CD4-positive, alpha-beta T cell treated with Interleukin-17A for 4 hours (primary cell): ENCODE results near the gene SMPD2.
A peak's percentile ranks its signal among the peaks of the same experiment; 100 is the strongest.
"Not testable (repeated sequence)": the region's sequence is repeated elsewhere in the genome, so short reads cannot be mapped to it uniquely, and the experiment has no call there.

ENCODE experiments used
- DNase-seq: peaks from one replicate; pipeline ENCODE4 v3.0.0-alpha.2; 2020; ENCODE audit warnings: mixed read lengths

SMPD2 gene

DNA sequence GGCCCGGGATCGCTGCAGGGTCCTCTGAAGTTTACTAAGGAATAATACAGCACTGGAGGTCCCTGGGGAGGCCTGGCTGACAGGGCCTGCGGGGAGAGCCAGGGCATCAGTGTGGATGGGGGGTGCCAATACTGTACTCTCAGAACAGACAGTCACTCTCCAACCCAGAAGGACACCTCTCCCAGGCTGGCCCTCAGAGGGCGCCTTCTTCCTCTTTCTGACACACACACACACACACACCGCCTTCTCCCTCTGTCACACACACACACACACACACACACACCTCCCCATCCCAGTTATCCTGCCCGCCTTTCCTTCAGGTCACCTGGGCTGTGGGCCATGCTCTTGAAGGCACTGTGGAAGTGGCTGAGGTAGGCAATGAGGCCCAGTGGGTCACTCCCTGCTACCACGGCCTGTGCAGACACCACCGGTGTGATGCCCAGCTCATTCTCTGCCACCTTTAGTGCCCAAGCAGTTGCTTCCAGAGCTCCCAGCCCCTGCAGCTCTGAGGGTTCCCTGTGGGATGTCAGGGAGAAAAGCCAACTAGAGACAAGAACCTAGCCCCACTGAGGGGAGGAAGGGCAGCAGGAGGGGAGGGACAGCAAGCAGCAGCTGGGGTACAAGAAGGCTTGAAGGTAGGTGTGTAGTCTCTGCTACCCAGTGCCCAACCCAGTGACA lies 7.5 kb downstream of the SMPD2 start:
- DNase-seq, result peak; percentile 16

DNA sequence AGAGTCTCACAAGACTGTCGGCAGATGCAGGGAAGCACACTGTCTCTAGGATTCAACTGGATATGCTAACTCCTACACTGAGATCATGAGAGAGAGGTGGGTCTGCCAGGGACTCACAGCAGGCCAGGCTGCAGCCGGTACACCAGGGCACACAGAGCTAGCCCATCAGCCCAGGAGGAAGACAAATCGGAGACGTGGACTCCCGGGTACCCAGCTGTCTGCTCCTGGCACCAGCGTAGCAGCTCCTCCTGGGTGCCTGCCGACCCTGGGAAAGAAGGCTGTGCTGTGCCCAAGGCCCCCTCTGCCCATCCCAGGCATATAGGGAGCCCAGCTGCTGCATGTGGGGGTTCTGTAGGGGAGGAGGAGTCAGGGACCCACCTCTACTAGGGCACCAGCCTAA lies 8.1 kb downstream of the SMPD2 start:
- DNase-seq, result no peak

DNA sequence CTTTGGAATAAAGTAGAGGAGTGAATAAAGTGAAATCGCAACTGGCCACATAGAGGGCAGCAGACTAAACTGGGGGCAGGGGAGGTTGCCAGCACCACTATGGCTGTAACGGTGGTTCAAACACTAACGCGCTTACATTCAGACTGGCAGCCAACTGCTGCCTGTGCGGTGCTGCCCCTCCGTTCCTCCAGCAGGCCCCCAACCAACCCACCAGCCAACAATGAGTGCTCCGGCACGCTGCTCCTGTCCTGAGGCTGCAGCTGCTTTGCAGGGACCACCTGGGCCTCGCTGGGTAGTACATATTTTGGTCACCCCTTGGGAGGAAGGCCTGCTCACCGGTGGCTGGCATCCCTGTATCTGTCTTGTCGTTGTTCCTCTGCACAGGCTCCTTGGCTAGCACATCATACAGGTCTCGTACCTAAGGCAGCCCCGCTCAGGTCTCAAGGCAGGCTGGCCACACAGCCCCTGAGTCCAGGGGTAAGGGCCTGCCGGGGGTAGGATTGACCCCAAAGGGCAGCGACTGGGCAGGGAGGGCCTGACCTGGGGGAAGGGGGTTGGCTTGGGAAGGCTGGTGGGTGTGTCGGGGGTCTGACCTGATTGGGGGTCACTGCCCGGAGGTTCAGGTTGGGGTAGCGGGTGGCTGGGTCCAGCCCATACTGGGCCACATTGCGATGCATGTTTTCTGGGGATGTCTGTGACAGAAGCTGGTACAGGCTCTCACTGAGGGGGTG lies 8.7 kb downstream of the SMPD2 start:
- DNase-seq, result no peak

DNA sequence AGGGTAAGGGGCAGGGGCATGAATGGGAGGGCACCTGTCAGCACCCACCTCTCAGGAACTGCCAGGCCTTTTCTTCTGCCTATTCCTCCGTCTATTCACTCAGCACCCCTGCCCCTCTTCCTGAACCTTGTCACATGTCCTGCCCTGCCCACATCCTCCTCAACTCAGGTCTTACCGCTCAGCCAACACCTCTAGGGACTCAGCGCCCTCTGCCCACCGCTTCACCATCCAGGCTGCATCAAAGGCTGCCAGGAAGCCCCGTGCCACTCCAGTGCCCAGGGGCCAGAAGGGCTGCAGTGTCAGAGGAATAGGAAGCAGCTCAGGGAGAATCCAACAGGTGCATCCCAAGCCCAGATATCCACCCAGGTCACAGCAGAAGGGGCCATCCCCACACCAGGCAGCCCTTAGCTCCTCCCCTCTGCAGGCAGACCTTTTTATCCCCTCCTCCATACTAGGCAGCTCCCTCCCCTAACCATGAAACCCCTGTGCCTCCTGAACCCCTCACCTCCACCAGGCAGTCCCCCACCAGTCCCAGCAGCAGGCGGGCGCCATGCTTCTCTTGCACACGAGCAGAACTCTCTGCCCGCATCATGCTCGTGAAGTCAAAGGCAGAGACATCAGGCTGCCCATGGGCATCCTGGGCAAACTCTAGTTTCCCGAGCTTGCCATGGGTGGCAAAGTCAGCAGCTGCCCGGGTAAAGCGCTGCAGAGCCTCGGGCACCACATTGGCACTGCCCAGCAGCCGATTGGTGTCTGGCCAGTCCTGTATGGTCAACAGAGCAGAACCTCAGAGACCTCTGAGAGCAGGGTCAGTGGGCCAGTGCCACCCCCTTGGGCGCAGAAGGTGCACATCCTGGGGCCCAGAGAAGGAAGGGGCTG lies 9.5 kb downstream of the SMPD2 start:
- DNase-seq, result peak; percentile 61

DNA sequence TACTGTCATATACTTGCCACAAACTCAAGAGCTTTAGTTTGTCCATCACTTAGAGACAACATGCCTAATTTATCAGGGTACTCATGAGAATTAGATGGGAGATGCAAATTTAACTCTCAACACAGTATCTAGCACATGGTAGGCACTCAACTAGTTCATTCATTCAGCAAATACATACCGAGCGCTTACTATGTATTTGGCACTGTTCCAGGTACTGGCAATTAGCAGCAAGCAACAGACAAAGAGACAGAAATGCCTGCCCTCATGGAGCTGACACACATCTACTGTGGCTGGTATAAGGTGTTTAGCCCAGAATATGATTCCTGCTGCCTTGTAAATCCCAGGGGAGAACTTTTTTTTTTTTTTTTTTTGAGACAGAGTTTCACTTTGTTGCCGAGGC lies 10.3 kb downstream of the SMPD2 start:
- DNase-seq, result no peak

DNA sequence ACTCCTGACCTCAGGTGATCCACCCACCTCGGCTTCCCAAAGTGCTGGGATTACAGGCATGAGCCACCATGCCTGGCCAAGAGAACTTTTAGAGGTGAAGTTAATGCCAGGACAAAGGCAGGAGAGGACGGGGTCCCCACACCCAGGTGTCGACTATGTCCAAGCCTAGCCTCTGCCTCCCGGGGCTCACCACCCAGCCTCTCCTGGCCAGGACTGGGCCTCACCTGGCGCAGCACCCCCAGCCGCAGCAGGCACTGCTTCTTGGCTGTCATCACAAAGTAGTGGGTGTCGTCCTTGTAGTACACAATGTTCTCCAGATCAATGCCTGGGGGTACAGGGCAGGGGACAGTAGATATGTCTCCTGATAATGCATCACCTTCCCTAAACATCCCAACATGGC lies 10.9 kb downstream of the SMPD2 start:
- DNase-seq, result no peak

DNA sequence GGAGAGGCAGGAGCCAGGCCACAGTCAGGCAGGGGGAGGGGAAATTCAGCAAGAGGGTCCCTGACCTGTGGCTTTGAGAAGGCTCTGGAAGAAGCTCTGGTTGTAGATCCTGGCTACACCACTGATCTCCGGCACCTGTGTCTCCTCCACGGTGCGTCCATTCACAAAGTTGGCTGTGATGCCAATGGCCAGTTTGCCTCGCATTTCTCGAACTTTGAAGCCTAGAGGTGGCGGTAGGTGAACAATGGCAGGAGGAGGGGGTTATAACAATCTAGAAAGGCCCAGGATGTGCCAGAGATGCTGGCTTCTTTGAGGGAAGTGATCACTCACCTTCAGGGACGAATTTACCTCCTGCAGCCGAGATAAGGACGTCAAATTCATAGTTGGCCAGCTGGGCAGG lies 11.7 kb downstream of the SMPD2 start:
- DNase-seq, result no peak

DNA sequence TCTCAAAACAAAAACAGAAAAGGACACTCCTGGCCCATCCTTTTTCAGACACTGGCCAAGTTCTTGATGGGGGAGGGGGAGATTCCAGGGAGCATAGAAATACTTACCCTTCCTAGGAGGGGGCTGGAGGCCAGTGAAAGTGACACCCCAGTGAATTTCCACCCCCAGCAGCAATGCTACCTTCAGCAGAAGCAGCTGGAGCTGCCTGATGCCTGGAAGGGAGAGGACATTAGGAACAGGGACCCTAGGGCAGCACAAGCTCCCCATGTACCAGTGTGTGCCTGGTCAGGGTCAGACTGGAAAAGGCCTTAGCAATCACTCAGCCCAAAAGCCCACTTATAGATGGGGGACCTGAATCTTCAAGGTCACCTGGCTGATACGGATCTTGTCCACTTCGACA lies 12.6 kb downstream of the SMPD2 start:
- no peak for DNase-seq

DNA sequence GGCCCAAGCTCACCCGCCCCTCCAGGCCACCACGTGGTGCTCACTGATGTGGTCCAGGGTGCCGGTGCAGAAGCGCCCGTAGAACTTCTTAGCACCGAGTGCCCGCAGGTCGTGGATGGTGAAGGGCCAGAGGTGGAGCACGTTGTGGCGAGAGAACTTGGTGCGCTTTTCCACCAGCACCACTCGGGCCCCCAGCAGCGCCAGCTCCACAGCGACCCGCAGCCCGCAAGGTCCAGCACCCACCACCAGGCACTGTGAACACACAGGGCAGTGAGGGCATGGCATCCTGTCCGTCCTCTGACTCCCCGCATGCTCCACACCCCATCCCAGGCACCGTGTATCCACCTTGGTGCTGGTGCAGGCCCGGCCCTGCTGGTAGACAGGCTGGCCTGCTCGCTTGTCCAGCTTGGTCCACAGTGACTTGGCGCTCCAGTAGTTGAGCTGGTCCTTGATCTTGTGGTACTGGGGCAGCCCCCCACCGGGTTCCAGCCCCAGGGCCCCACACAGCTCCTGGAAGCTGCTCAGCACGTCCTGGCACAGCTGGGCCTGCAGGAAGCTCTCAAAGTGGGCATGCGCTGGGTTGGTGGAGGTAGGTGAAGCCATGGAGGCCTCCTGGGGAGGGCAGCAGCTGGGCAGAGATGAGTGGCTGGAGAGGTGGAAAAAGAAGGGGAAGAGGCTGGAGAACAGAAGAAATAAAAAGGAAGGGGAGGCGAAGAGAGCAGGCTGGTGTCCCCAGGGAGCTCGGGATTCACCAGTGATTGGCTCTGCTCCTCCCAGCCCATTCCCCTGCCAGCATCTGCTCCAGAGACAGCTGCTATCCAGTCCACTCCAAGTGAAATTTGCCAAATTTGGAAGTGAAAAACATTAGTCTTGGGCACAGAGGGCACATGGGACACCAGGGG lies 13.3 kb downstream of the SMPD2 start:
- DNase-seq, result no peak

DNA sequence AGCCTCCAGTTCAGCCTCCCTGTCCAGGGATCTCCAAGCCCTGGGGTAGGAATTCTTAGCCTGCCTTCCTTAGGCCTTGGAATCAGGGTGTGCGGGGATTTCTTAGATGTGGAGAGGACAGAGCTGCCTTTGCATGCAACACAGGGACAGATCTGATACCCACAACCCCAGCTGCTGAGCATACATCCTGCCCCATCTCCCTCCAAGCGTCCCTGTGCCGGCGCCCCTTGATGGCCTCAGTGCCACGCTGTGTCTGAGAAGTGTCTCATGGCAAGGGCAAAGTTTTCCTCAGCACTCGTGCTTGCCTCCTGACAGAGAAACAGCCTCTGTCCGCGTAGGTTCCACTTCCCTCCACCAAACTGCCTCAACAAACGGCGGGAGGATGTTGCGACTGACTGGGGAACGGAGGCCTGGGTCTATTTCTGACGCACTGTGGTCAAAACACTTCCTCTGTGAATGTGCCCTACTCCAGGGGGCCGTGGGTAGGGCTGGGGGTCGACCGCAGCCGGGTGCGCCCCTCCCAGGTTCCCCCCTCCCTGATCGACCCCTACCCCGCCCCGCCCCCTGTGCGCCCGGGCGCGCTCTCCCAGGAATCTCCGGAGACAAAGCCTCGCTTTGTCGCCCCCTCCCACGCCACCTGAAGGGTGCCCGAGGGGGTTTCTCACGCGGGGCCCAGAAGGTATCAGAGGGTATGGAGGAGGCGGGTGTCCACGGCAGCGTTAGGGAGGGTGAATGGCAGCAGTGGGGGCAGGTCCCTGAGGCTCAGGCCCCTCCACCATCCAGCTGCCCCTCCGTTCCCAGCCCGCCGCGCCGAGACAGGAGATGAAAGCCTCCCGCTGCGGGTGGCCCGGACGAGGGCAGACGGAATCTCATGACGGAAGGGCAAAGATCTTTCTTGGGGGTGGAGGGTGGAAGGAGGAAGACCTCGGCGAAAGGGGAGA lies 14.2 kb downstream of the SMPD2 start:
- peak; percentile 76 for DNase-seq

DNA sequence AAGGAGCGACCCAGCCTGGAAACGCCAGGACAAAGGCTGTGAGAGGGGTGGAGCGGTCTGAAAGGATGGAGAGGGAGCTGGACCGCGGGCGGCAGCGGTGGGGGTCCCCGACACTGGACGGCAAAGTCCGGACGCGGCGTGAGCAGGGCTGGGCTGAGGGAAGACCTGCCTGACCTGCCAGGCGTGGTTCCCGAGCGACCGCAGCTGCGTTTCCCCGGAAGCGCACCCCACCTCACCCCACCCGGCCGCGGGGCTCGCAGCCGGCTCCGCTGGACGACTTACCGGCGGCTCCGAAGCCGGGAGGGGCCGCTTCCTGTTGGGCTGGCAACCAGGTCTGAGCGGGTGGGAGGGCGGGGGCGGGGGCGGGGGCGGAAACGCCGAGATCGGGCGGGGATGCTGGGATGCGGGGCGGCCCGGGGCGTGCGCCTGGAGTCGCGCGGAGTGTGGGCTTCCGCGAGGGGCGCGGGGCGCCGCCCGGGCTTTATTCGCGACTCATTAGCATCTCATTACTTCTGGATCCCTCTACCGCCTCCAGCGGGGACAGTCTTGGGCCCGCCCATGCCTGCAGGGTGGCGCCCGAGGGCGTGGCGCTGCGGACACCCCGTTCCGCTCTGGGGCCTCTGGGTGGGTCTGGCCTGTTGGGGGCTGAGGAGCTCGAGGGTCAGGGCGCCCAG lies 15.1 kb downstream of the SMPD2 start, which contains the start of gene MICAL1:
Gene MICAL1 (minus strand): TSS at position 336 of the 674 bp plus-strand sequence. CDS start 1,576 bp downstream, outside the sequence.
- peak; percentile 84 for DNase-seq

DNA sequence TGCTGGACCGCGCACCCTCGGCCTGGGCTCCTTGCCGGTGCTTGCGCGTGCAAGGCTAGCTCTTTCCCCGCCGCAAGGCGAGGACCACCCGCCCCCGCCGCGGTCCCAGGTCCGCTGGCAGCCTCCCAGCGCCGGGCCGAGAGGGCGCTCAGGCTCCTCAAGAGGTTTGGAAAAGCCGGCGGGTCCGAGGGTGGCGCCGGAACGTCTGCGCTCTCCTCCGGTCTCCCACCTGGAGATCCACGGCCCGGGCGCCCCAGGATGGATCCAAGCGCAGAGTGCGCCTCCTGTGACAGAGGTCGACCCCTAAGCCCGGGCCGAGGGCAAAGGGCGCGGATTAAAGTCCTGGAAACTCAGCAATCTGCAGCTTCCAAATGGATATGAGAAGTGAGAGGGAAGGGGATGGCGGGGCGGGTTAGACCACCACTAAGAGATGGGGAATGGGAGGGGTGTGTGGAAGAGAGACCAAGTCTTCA lies 15.6 kb downstream of the SMPD2 start:
- no peak for DNase-seq

DNA sequence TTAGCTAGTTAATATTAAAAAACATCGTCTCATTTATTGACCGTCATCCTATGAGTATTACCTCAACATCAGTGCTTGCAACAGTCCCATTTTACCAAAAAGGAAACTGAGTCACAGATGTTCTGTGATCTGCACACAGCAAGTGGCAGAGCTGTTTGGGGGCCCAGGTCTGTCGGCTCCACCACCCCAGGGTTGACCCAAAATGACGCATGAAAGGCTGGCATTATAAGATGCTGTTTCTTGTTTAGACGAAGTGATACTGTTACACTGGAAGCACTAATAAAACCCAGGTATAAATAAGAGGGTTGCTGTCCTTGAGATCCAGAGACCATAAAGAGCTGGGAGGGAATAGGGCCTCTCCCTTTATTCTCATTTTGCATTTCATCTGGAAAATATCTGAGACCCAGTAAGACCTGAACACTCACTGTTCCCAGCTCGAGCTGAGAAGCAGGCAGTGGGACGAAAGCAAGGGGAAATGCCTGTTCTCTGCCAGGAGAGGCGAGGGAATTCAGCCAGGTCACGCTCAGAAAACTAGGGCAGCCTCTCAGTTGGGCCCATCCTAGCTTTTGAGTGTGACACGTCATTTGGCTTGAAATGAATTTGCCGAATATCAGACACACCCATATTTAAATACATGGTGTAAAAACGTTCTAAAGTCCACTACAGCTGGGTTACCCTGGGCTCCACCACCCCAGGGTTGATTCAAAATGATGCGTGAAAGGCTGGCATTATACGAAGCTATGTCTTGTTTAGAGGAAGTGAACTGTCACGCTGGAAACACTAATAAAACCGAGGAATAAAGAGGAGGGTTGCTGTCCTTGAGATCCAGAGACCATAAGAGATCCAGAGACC lies 16.4 kb downstream of the SMPD2 start:
- DNase-seq, result no peak

DNA sequence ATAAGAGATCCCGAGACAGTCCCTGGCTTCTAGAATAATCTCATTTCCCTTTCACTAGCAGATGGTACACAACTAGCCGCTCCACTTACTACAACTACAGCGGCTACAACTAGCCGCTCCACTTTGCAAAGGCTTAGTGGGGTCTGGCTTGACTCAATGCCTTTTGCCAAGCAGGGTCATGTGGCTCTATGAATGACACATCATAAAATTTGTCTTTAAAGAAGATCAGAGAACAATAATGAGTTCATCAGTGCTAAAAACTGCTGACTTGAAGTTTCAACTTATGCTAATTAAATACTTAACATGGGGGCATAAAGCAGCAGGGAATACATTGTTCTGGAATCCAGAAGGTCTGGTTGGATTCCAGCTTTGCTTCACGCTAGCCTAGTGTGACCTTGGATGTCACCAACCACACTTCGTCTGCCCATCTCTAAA lies 17.1 kb downstream of the SMPD2 start:
- DNase-seq, result no peak

DNA sequence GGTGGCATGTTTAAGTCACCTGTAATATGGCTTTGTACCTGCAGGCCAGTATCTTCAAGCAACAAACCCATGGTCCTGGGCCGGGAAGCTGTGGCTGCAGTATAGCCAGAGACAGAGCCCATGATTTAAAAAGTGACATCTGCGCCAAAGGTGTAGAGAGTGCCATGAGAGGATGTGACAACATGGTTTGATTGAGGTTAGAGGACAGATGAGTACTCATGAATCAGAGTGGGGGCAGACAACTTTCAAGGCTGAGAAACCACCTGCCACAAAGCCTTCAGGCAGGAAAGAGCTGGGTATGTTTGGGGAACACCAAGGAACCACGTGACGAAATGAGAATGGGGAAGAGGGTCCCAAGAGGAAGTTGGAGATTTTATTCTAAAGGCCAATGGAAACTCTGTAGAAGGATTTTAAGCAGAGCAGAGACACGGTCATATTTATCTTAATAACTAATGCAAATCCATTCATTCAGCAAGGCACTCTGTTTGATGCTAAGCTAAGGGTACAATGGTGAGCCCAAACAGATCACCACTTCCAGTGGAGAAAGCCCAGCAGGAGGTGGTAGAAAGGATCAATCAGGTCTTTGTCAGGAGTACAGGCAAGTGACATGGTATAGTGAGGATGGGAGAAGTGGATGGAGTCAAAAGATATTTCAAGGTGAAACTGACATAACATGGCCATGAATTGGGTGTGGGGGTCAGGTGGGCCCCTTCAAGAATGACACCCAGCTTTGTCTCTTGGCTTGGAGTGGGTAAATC lies 18.4 kb downstream of the SMPD2 start:
- DNase-seq, result peak; percentile 49

DNA sequence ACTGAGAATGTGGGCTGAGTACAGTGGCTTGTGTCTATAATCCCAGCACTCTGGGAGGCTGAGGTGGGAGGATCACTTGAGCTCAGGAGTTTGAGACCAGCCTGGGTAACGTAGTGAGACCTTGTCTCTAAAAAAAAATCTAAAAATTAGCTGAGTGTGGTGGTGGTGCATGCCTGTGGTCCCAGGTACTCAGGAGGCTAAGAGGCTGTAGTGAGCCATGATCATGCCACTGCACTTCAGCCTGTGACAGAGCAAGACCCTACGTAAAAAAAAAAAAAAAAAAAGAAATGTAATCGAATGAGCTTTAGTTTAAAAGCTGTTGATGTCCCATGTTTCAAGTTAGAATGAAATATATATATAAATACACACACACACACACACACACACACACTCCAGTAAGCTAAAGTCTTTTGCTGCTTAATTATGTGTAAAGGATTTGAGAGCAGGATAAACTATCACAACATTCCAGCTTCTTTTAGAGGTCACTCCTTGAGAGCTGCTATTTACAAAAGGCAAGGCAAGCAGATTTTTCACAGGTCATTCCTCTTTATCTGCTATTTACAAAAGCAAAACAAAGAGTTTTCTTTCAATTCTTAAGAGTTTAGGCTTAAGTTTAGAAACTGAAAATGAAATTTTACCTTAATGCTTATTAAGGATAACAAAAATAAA lies 19.8 kb downstream of the SMPD2 start:
- no peak for DNase-seq

DNA sequence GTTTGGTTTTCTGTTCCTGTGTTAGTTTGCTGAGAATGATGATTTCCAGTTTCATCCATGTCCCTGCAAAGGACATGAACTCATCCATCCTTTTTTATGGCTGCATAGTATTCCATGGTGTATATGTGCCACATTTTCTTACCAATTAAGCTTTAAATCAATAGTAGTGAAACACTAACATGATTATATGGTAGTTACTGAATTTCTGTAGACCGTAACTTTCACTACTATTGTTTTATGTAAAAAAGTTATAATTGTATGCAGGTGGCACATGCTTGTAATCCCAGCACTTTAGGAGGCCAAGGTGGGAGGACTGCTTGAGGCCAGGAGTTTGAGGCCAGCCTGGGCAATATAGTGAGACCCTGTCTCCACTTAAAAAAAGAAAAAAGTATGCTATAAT lies 20.7 kb downstream of the SMPD2 start:
- not testable (repeated sequence) for DNase-seq
